ENCODE measurements around the gene DPYSL5.

Gene DPYSL5

DNA sequence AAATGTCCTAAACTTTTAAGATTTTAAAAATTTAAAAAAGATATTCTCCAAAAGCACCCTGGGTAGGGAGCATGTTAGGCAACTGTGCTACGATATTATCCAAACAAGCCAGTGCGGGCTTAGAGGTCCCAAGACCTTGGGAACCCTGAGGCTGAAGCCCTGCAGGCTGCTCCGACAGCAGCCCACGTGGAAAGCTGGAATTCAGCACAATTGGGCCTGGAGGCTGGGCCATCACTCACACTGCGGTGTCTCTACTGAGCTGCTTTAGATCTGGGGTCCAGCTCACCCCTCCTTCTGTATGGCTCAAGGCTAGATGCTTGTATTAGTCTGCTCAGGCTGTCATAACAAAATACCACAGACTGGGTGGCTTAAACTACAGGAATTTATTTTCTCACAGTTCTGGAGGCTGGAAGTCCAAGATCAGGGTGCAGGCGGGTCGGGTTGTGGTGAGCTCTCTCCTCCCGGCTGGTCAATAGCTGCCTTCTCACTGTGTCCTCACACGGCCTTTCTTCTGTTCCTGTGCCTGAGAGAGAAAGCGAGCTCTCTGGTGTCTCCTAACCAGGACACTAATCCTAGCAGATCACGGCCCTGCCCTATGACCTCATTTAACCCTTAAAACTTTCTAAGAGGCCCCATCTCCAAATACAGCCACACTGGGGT is 42.5 kb downstream of the DPYSL5 start:
- TF ChIP-seq, protein P1, sequence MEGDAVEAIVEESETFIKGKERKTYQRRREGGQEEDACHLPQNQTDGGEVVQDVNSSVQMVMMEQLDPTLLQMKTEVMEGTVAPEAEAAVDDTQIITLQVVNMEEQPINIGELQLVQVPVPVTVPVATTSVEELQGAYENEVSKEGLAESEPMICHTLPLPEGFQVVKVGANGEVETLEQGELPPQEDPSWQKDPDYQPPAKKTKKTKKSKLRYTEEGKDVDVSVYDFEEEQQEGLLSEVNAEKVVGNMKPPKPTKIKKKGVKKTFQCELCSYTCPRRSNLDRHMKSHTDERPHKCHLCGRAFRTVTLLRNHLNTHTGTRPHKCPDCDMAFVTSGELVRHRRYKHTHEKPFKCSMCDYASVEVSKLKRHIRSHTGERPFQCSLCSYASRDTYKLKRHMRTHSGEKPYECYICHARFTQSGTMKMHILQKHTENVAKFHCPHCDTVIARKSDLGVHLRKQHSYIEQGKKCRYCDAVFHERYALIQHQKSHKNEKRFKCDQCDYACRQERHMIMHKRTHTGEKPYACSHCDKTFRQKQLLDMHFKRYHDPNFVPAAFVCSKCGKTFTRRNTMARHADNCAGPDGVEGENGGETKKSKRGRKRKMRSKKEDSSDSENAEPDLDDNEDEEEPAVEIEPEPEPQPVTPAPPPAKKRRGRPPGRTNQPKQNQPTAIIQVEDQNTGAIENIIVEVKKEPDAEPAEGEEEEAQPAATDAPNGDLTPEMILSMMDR (IDR thresholded peaks at IDR 0.05): no peak

DNA sequence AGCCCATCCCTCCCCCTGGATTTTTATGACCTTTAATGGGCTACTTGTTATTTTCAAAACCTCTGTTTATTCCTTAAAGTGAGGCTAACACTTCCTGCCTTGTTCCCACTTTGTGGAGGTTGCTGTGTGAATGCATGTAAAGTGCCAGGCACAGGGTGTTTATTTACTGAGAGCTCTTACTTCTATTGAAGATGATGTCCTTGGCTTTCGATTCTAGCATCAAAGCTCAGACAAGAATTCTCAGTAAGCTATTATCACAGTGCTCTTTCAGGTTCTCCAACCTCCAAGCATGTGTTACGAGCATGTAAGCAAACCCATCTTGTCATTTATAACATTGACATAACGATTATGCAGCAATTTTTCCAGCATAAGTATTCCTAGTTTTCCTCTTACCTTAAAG is 44.2 kb downstream of the DPYSL5 start:
- TF ChIP-seq, protein P1 (IDR thresholded peaks at IDR 0.05): no peak

DNA sequence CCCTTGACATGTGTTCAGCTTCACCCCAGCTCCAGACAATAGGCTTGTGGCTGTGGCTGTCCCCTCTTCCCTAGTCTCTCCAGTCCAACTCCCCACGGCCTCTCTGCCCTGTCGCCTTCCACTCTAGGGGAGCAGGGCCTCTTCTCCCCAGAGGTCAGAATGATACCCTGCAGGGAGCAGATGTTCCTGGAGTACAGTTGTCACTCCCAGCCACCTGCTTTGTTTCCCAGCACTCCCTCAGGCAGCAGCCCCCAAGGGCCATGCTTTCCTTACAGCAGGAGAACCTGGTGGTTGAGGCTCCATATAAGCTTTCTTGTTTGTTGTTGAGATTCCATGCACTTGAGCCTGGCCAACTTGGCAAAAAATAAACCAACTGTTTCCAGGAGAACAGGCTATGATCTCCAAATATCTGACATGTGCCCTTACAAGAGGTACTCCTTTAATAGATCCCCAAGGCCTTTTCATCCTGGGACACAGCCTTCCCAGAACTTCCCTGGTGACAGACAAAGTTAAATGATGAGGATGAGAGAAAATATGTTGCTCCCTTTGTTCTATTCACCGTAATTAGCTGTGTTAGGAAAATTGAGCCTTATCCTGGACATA is 45.1 kb downstream of the DPYSL5 start:
- TF ChIP-seq, protein P1 (IDR thresholded peaks at IDR 0.05): no peak

DNA sequence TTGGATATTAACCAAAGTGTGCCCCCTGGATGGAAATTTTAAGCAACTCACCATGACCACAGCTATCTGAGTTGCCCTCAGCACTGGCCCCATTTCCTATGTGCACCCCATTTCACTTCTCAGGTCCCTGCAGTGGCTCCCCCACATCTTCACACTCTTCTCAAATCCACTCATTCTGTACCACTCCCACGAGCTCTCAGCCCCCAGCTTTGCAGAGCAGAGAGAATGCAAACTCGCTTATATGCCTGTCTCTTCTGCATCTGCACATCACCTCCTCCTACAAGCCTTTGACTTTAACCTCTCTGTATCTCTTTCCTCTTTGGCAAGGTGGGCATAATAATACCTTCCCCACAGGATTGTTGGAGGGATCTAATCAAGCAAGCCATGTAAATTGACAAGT is 46.2 kb downstream of the DPYSL5 start:
- TF ChIP-seq, protein P1 (IDR thresholded peaks at IDR 0.05): no peak

DNA sequence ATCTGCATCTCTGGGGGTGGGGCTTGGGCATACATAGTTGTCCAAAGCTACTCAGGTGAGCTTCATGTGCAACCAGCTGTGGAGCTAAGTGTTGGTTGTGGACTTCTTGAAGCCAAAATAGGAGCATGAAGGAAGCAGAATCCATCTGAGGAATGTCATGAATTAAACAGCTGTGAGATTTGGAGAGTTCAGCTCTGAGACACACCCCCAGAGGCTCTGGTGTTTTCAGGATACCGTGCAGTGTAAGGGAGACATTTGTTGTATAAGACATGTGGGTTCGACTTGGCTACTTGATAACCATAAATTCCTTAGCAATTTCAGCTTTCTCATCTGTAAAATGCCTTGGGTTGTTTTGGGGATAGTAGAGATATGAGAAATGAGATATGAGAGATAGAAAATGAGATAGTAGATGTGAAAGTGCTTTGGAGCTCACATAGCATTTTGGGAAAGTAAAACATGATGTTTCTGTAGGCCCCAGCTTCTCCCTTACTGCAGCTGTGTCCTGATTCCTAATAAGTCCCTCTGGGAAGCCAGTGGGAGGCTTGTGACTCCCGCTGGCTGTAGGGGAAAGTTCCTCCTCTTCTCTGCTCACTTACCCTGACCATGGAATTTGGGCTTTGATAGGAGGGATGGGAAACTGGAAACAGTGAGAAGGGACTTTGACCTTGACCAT is 50.0 kb downstream of the DPYSL5 start:
- TF ChIP-seq, protein P1 (IDR thresholded peaks at IDR 0.05): no peak

DNA sequence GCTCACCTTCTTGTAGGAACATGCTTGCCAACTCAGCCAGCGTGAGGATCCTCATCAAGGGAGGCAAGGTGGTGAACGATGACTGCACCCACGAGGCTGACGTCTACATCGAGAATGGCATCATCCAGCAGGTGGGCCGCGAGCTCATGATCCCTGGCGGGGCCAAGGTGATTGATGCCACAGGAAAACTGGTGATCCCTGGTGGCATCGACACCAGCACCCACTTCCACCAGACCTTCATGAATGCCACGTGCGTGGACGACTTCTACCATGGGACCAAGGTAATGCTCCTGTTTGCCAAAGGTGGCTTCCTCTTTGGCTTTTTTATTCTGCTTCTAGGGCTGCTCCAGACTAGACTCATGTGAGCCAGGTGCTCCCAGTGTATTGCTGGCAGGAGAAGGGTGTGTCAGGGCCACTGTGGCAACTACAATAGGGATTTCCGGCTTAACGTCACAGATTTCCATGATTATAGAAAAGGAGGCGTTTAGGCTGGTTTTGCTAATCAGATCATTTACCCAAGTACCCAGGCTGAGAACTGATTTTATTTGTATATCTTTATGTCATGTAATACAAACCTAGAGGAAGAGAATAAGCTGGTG is 50.6 kb downstream of the DPYSL5 start:
- TF ChIP-seq, protein P1 (IDR thresholded peaks at IDR 0.05): no peak

DNA sequence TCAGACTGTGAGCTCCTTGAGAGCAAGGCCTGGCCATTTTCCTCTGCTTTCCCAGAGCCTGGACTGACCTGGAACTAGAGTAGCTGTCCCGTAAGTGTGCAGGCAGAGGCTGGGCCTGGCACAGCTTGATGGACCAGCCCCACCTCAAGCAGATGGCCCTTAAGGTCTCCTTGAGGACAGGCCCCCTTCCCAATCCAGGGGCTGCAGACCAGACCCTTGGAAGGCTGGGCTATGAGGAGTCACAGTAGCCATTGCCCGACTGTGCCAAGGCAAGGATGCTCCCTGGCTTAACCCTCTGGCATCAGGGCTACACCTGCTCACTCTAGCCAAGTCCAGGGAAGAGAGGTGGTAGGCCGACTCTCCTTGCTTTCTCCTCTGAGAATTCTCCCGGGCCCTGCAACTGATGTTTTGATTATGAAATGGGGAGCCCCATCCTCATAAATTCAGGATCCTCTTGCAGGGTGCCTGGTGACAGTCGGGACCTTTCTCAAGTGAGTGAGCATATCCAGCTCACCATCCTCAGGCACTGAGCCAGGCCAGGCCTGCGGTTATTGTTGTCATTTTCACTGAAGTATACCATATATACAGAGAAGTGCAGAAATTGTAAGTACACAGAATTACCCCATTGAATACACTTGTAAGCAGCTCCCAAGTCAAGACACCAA is 51.7 kb downstream of the DPYSL5 start:
- TF ChIP-seq, protein P1 (IDR thresholded peaks at IDR 0.05): no peak

Data from LNCAP (cell line).